HG03342 (cell line): ENCODE data around the gene ZNF239.
"Not testable (repeated sequence)": the region's sequence is repeated elsewhere in the genome, so short reads cannot be mapped to it uniquely, and the experiment has no call there.

Source experiments
- ATAC-seq: cut with Tn5 transposase; IDR thresholded peaks from one replicate; pipeline ENCODE4 v1.9.1; 2021; ENCODE audit warnings: mild to moderate bottlenecking, moderate library complexity; ENCODE audit not compliant: unreplicated experiment

Gene ZNF239

DNA sequence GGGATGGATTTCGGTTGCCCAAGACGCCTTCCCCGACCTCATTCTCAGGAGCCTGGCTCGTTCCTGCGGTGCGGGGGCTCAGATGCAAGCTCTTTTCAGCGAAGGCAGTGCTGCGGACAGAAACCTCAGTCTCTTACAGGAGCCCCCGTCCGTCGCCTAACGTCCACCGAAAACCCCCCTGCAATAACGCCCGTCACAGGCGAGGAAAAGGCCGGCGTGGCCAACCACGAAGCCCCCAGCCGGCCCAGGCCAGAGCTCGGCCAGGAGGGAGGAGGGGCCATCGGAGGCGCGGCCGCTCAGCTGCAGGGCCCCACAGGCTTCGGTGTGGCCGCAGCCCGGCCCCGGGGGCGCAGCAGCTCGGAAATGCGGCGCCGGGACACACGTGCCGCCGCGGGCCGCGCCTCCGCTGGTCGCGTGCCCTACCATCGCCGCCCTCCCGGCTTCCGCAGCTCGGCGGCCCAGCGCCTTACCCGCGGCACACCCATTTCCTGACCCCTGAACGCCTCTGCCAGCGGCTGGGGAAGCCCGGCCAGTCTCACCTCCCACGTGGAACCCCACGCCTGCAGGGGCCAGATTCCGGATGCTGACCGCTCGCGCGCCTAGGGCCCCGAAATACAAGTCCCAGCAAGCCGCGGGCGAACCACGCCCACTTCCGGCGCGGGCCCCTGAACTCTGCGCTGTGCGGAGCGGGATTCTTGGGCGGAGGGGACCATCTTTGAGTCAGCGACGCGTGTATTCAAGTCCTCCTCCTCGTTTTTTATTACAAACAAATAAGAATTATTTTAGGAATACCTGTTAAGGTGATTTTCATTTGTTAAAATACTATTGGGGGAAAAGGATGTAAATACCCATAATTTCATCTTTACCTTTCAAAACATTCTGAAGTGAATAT, at the start of gene ZNF239:
ZNF239 (minus strand) TSS at position 616 of the 892 bp plus-strand sequence. CDS start 16,537 bp downstream, outside the sequence.
- peak; percentile 94 for ATAC-seq

DNA sequence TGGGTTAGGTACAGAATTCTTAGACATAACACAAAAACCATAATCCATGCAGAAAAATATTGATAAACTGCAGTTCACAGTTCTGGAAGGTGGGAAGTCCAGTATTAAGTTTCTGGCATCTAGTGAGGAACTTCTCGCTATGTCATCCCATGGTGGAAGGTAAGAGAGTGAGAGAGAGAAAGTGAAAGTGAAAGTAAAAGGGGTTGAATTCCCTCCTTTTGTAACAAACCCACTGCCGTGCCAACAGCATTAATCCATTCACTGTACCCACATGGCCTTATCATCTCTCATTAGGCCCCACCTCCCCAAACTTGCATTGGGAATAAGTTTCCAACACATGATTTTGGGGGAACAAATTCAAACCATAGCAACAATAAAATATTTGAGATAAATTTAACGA, 48.9 kb upstream of the ZNF239 start:
- no peak for ATAC-seq

DNA sequence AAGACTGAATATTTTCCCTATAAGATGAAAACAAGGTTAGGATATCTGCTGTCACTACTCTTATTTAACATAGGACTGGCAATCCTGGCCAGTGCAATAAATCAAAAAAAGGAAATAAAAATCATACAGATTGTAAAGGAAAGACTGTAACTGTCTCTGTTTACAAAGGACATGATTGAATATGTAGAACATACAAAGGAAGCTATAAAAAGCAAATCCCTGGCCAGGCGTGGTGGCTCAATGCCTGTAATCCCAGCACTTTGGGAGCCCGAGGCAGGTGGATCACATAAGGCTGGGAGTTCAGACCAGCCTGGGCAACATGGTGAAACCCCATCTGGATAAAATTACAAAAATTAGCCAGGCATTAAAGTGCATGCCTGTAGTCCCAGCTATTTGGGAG, 47.6 kb upstream of the ZNF239 start:
- ATAC-seq, result no peak

- ATAC-seq, result no peak
These were observed 45.0 kb upstream of the ZNF239 start for GRCh38 chr10:43619368-43619767.

GRCh38 chr10:43616697-43617370, 42.4 kb upstream of the ZNF239 start:
- ATAC-seq, result no peak

DNA sequence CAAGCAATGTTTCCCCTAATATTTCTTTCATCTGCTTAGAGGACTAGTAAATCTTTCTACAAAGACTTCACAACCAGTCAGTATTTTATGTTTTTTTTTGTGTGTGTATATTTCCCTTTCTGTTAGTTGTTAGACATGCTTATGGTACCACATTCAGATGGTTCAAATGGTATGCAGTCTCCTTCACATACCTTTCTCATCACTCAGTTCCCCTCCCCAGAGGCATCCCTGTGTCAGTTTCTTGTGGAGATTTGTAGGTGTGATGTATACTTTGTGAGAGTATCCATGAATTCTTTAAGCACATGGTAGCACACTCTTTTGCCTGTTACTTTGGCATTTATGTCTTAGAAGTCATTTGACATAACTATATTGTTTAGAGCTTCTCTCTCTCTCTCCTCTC, 36.2 kb upstream of the ZNF239 start:
- ATAC-seq, result no peak

DNA sequence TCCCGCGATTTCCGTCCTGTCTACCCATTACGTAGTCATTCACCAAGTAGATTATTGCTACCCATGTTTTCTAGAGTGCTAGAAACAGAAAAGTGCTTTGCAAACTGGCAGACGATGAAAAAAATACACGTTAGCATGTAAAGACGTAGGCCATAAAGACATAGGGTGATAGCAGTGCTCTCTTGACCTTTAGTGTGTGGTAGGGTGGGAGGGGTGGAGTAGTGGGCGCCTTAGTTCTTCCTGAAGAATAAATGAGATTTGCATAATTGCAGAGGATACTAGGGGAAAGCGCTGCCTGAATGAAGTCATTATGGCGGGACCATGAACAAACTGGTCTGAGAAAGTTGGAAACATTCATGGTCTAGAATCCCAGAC, 32.8 kb upstream of the ZNF239 start:
- no peak for ATAC-seq

GRCh38 chr10:43606323-43607198, 32.1 kb upstream of the ZNF239 start, which contains the start of gene ZNF485:
ZNF485 (plus strand) TSS chr10:43606438; CDS start chr10:43607051, 613 bp downstream.
- peak; percentile 99 for ATAC-seq

DNA sequence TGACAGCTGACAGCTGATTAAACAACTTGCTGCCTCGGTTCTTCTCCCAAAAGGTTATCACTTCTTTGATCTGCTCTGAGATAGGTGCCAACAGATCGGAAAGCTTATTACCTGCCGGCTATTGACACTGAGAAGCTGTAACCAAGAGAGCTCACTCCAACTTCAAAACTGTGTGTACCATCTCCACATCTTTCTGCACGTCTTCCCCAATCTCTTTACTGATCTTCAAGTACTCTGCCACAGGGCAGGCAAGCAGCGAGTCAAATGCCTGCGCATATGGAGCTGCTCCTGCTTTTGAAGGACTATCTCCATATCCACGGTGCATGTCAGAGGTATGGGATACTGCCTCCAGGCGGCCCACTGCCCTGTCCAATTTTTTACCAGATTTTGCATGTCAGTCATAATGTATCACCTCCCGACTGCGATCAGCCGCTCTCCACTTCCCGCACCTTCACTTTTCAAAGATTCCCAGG, 31.5 kb upstream of the ZNF239 start:
- ATAC-seq, result no peak

DNA sequence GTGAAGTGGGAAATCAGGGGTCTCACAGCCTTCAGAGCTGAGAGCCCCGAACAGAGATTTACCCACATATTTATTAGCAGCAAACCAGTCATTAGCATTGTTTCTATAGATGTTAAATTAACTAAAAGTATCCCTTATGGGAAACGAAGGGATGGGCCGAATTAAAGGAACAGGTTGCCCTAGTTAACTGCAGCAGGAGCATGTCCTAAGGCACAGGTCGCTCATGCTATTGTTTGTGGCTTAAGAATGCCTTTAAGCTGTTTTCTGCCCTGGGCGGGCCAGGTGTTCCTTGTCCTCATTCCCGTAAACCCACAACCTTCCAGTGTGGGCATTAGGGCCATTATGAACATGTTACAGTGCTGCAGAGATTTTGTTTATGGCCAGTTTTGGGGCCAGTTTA, 27.2 kb upstream of the ZNF239 start:
- ATAC-seq, result not testable (repeated sequence)

- no peak for ATAC-seq
These were observed 24.9 kb upstream of the ZNF239 start for GRCh38 chr10:43599333-43599732.

GRCh38 chr10:43598446-43598845, 24.0 kb upstream of the ZNF239 start:
- ATAC-seq, result no peak

GRCh38 chr10:43596546-43596945, 22.1 kb upstream of the ZNF239 start:
- no peak for ATAC-seq

DNA sequence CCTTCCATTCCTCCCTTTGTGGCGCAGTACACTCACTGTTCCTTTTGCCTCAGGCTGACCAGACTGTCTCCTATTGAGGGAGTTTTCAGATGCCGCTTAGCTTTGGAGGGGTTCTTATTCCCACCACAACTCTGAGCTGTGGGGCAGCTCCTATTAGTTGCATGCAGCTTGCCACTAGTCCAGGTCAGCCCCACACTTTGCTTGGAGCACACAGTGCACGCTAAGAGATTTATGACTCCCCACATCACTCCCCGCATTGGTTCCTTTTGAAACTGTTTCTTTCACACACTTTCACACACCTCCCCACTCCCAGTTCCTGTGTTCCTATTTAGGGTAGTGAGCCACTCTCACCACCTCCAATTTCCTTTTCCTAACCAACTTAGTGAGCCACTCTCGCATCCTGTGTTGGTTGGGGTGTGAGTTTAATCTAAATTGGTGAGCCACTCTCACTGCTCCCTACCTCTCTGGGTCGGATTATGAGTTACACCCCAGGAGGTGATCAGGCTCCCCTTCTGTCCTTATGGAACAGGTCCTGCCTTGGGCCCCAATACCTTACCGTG, 21.4 kb upstream of the ZNF239 start:
- peak; percentile 35 for ATAC-seq

- peak; percentile 95 for ATAC-seq
These were observed 20.7 kb upstream of the ZNF239 start for GRCh38 chr10:43594944-43595589.

DNA sequence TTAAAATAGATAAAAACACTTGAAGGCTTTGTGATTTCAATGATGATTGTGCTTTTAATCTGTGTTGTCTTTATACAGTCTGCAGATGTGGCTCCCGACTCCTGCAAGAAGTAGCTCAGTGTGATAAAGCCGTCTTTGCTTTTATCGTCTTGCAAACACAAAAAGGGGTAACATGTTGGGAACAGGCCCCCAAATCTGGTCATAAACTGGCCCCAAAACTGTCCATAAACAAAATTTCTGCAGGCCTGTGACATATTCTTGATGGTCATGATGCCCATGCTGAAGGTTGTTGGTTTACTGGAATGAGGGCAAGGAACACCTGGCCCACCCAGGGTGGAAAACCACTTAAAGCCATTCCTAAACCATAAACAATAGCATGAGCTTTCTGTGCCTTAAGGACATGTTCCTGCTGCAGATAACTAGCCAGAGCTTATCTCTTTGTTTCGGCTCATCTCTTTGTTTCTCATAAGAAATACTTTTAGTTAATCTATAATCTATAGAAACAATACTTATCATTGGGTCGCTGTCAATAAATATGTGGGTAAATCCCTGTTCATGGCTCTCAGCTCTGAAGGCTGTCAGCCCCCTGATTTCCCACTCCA, 17.0 kb upstream of the ZNF239 start:
- no peak for ATAC-seq

GRCh38 chr10:43586730-43587115, 12.3 kb upstream of the ZNF239 start:
- not testable (repeated sequence) for ATAC-seq

- ATAC-seq, result no peak
These were observed 11.7 kb upstream of the ZNF239 start for GRCh38 chr10:43585981-43586729.

- no peak for ATAC-seq
These were observed 10.6 kb upstream of the ZNF239 start for GRCh38 chr10:43585046-43585445.
